Upper lobe of left lung (tissue), 6 donors: ENCODE measurements around the gene LSM12. TPM values are rescaled to one million over a fixed set of nuclear protein-coding genes. Genes with fewer than 3 reads are reported as not detected.

Experiments used
- ATAC-seq, 2 donors: fragments of 200-7000 bp; cut with Tn5 transposase; one replicate each; pipeline ENCODE4 v1.9.1; 2022; ENCODE audit warnings: mild to moderate bottlenecking in 2 of 2, moderate library complexity in 2 of 2; ENCODE audit not compliant: low FRiP score in 2 of 2
- DNase-seq, 2 donors: peaks; one replicate each; pipeline ENCODE4 v3.0.0-alpha.2; 2019 to 2020
- H3K27ac ChIP-seq, 4 donors: fragments of 200-600 bp; sonication (generic); one replicate each; pipeline ENCODE4 v1.5.1; 2016 to 2019
- H3K27me3 ChIP-seq, 4 donors: fragments of 200-600 bp; sonication (generic); one replicate each; pipeline ENCODE4 v1.5.1; 2017 to 2019
- H3K36me3 ChIP-seq, 4 donors: fragments of 200-600 bp; sonication (generic); one replicate each; pipeline ENCODE4 v1.5.1; 2016 to 2019
- H3K4me1 ChIP-seq, 4 donors: fragments of 200-600 bp; sonication (generic); one replicate each; pipeline ENCODE4 v1.5.1; 2018 to 2019
- H3K4me3 ChIP-seq, 4 donors: fragments of 200-600 bp; sonication (generic); one replicate each; pipeline ENCODE4 v1.5.1; 2017 to 2019; ENCODE audit warnings: mild to moderate bottlenecking in 2 of 4, moderate library complexity in 1 of 4
- H3K9me3 ChIP-seq, 4 donors: fragments of 200-600 bp; sonication (generic); one replicate each; pipeline ENCODE4 v1.5.1; 2018 to 2019
- CTCF ChIP-seq, 6 experiments: fragments of 450-650 bp in 4 of 6; fragments of 200-600 bp in 2 of 6; sonication (generic) in 2 of 6; IDR thresholded peaks; one replicate each; pipeline ENCODE4 v1.5.1; 2016 to 2019; ENCODE audit warnings: antibody characterized with exemption in 6 of 6
- EP300 ChIP-seq, 4 donors: sonication (generic); formaldehyde crosslinking; IDR thresholded peaks; one replicate each; pipeline ENCODE4 v1.5.1; 2017; ENCODE audit warnings: antibody characterized with exemption in 4 of 4, control low read depth in 2 of 4
- POLR2A ChIP-seq, 4 donors: fragments of 450-650 bp; IDR thresholded peaks; one replicate each; pipeline ENCODE4 v1.5.1; 2016 to 2017; ENCODE audit warnings: antibody characterized with exemption in 4 of 4, mild to moderate bottlenecking in 2 of 4
- POLR2AphosphoS5 ChIP-seq, 2 donors: sonication (generic); formaldehyde crosslinking; IDR thresholded peaks; one replicate each; pipeline ENCODE4 v1.5.1; 2017; ENCODE audit warnings: antibody characterized with exemption in 2 of 2
- whole genome bisulfite sequencing, 2 donors: methylation state at CpG; one replicate each; pipeline ENCODE4 v1.1.5; 2017 to 2018; 5-methylcytosine and 5-hydroxymethylcytosine counted together
- total RNA-seq, 6 donors: library from RNA; depleted of rRNA in 4 of 6; stranded (reverse); fragments of >200 nt in 4 of 6; gene quantifications; one replicate each; pipeline versions ENCODE4 v1.1.0 to v1.2.1, GENCODE V29; 2016 to 2021
- donor health status: DM: no; HTN: no; CAD: no; lungs with moderate emphysema.
- donor health status: DM: no; HTN: yes; CAD: no; lungs with severe emphysema.

Gene LSM12
- total RNA-seq, 6 donors from 2014 or later: 14.8 to 38.3 (median 33.6) TPM

GRCh38 chr17:44071772-44072171 is 5.3 kb upstream of the LSM12 start:
- H3K4me3 ChIP-seq: peak overlapping the region in 3 of 4 donors; percentile 82 to 87 (median 86)
- WGBS, 2 donors: 35 to 43% methylated on average over 2 of the region's 2 CpGs

DNA sequence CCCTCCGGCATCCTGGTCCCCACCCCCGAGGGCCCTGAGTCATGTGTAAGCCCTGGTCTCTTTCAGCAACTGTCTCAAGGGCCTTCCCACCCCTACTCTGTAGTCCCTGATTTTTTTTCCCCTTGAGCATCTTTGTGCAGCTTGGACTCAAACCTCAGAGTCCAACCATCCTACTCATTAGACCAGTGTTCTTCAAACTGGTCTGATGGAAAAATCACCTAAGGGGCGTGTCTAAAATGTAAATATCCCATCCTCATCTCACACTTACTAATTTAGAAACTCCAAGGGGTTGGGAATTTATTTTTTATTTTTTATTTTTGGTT is 4.7 kb upstream of the LSM12 start:
- 2 to 6% methylated on average over 3 of the region's 3 CpGs for WGBS, 2 donors
- DNase-seq: no peak
- Histone ChIP-seq H3K36me3 (peaks cover 0 to 22% (median 15%) of the 10 kb centered on the region in 4 donors), H3K9me3 (no peaks in the 10 kb centered on the region), H3K4me1 (peaks cover 26 to 45% (median 28%) of the 10 kb centered on the region in 4 donors), H3K27ac (peak overlapping the region; percentile 85 to 91 (median 88)), H3K4me3 (peak overlapping the region; percentile 56 to 87 (median 84)), H3K27me3 (no peaks in the 10 kb centered on the region)
- ATAC-seq: no peak
- TF ChIP-seq POLR2AphosphoS5 (IDR thresholded peaks at IDR 0.05) (no peak), EP300 (IDR thresholded peaks at IDR 0.05) (no peak), POLR2A (IDR thresholded peaks at IDR 0.05) (no peak), CTCF (IDR thresholded peaks at IDR 0.05) (no peak)

More at GRCh38 chr17:44071772-44072171, 5.3 kb upstream of the LSM12 start:
- Histone ChIP-seq H3K27ac (peak overlapping the region; percentile 66 to 91 (median 88)), H3K9me3 (no peaks in the 10 kb centered on the region), H3K36me3 (peaks cover 0 to 28% (median 19%) of the 10 kb centered on the region in 4 donors), H3K27me3 (no peaks in the 10 kb centered on the region), H3K4me1 (peaks cover 25 to 47% (median 31%) of the 10 kb centered on the region in 4 donors)
- DNase-seq (no peak), ATAC-seq (no peak)
- no peak for TF ChIP-seq EP300 (IDR thresholded peaks at IDR 0.05)
- TF ChIP-seq POLR2A (IDR thresholded peaks at IDR 0.05): no peak
- no peak for TF ChIP-seq CTCF (IDR thresholded peaks at IDR 0.05)
- TF ChIP-seq POLR2AphosphoS5 (IDR thresholded peaks at IDR 0.05): no peak

DNA sequence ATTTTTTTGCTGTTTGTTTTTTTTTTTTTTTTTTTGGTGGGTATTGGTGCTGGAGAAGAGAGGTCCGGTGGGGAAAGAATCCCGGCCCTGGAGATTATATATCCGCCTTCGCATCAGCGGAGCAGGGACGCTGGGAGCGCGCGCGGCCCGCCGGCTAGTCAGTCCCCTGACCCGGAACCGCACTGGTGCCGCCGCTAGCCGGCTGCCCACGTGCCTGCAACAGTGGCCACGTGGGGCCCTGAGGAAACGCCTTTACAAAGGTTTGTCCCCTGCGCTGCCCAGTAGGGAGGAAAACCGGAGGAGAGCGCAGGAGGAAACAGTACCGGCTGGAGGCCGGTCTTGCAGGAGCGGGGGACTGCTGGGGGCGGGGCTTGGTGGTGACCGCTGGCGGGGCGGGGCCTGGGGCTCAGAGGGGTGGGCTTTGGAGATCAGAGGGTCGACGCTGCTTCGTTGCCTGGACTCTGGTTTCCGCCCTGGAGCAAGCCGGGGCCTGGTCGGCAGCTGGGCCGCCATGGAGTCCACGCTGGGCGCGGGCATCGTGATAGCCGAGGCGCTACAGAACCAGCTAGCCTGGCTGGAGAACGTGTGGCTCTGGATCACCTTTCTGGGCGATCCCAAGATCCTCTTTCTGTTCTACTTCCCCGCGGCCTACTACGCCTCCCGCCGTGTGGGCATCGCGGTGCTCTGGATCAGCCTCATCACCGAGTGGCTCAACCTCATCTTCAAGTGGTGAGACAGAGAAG is 4.2 kb upstream of the LSM12 start, which contains the start of gene G6PC3:
G6PC3 (plus strand) TSS at position 281 of the 743 bp plus-strand sequence; CDS start at position 512, 231 bp downstream.
- DNase-seq: peak; percentile 96 to 97
- WGBS, 2 donors: 1% methylated on average over 34 to 38 of the region's 53 CpGs

DNA sequence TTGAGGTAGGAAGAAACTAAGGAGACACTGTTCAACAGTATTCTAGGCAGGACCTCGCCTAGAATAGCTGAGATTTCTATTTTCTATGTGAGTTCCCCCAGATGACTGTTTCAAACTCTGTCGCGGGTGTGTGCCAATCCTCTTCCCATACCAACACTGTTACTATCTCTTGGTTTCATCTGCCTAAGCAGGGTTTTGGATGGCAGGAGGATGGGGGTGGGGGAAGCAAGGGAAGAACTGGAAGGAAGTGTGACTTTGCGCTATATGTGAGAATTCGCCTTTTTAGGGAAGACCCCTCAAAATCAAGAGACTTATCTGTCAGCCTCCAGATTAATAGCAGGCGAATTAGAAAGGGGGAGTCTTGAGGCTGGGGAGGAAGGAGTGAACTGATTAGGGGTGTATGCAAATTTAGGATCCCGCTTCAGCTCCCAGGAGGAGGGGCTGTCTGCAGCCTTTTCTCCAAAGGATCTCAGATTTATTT is 3.5 kb upstream of the LSM12 start:
- DNase-seq: no peak
- TF ChIP-seq POLR2A (IDR thresholded peaks at IDR 0.05) (no peak), CTCF (IDR thresholded peaks at IDR 0.05) (no peak), POLR2AphosphoS5 (IDR thresholded peaks at IDR 0.05) (no peak), EP300 (IDR thresholded peaks at IDR 0.05) (no peak)
- no peak for ATAC-seq
- Histone ChIP-seq H3K4me1 (peaks cover 30 to 49% (median 36%) of the 10 kb centered on the region in 4 donors), H3K27me3 (no peaks in the 10 kb centered on the region), H3K9me3 (no peaks in the 10 kb centered on the region), H3K36me3 (peaks cover 0 to 11% (median 6%) of the 10 kb centered on the region in 4 donors), H3K4me3 (peak overlapping the region; percentile 10 to 87 (median 84)), H3K27ac (peak overlapping the region; percentile 85 to 91 (median 88))
- 24 to 27% methylated on average over 7 of the region's 7 CpGs for WGBS, 2 donors

More for the DNA sequence above, 4.2 kb upstream of the LSM12 start, which contains the start of gene G6PC3:
- Histone ChIP-seq H3K4me1 (peaks cover 23 to 43% (median 30%) of the 10 kb centered on the region in 4 donors), H3K27me3 (no peaks in the 10 kb centered on the region), H3K4me3 (peak within 1 kb of the TSS; percentile 56 to 87 (median 84)), H3K9me3 (no peaks in the 10 kb centered on the region), H3K36me3 (peaks cover 0 to 17% (median 11%) of the 10 kb centered on the region in 4 donors), H3K27ac (peak within 1 kb of the TSS; percentile 85 to 91 (median 88))
- TF ChIP-seq POLR2A (IDR thresholded peaks at IDR 0.05) (peak in 3 of 4 donors; percentile 16 to 84 (median 65)), POLR2AphosphoS5 (IDR thresholded peaks at IDR 0.05) (peak; percentile 94 to 97), EP300 (IDR thresholded peaks at IDR 0.05) (peak in 2 of 4 donors; percentile 36 to 78), CTCF (IDR thresholded peaks at IDR 0.05) (peak in 3 of 6 experiments; percentile 22 to 30 (median 30))
- ATAC-seq: peak; percentile 95 to 96
